Activated naive CD8-positive, alpha-beta T cell treated with anti-CD3 and anti-CD28 coated beads, Interleukin-2, amount 50 U/mL, for 16 hours (primary cell): ENCODE measurements around the gene TKTL2.

Source experiments
- DNase-seq: peaks from one replicate; pipeline ENCODE4 v3.0.0-alpha.2; 2020; ENCODE audit warnings: low read depth, low spot score

TKTL2 gene

GRCh38 chr4:163473576-163473975, at the start of gene TKTL2:
Gene TKTL2 (minus strand): TSS chr4:163473754. CDS start chr4:163473734, 20 bp downstream.
- no peak for DNase-seq

- no peak for DNase-seq
Observed at GRCh38 chr4:163515198-163515597, 41.6 kb upstream of the TKTL2 start.

- no peak for DNase-seq
Observed at GRCh38 chr4:163505374-163505773, 31.8 kb upstream of the TKTL2 start.

GRCh38 chr4:163500586-163500985, 27.0 kb upstream of the TKTL2 start:
- no peak for DNase-seq

GRCh38 chr4:163495900-163496299, 22.3 kb upstream of the TKTL2 start:
- no peak for DNase-seq

GRCh38 chr4:163494360-163495241, 21.0 kb upstream of the TKTL2 start, which contains the start of gene TMA16:
Gene TMA16 (plus strand): TSS chr4:163494690. CDS start chr4:163494802, 112 bp downstream.
- peak; percentile 65 for DNase-seq

- DNase-seq, result no peak
Observed at GRCh38 chr4:163493643-163494359, 20.2 kb upstream of the TKTL2 start.

- no peak for DNase-seq
Observed at GRCh38 chr4:163492951-163493504, 19.5 kb upstream of the TKTL2 start.

GRCh38 chr4:163489929-163490328, 16.4 kb upstream of the TKTL2 start:
- no peak for DNase-seq

- DNase-seq, result no peak
Observed at GRCh38 chr4:163486321-163486720, 12.8 kb upstream of the TKTL2 start.

GRCh38 chr4:163485589-163485988, 12.0 kb upstream of the TKTL2 start:
- no peak for DNase-seq

- DNase-seq, result peak; percentile 43
Observed at GRCh38 chr4:163484906-163485305, 11.4 kb upstream of the TKTL2 start.

GRCh38 chr4:163482190-163482589, 8.6 kb upstream of the TKTL2 start:
- no peak for DNase-seq

- no peak for DNase-seq
Observed at GRCh38 chr4:163476761-163477438, 3.3 kb upstream of the TKTL2 start.

- no peak for DNase-seq
Observed at GRCh38 chr4:163474027-163474426, 473 bp upstream of the TKTL2 start.

GRCh38 chr4:163473130-163473529, 424 bp downstream of the TKTL2 start:
- DNase-seq, result no peak

GRCh38 chr4:163470391-163470790, 3.2 kb downstream of the TKTL2 start:
- DNase-seq, result no peak

GRCh38 chr4:163467082-163467770, 6.3 kb downstream of the TKTL2 start:
- no peak for DNase-seq

- no peak for DNase-seq
Observed at GRCh38 chr4:163462556-163462955, 11.0 kb downstream of the TKTL2 start.

GRCh38 chr4:163448540-163449203, 24.9 kb downstream of the TKTL2 start:
- DNase-seq, result no peak

GRCh38 chr4:163447481-163447880, 26.1 kb downstream of the TKTL2 start:
- no peak for DNase-seq
